Measurements from ENCODE around the gene POLR1G. TPM values are rescaled to one million over a fixed set of nuclear protein-coding genes. Genes with fewer than 3 reads are reported as not detected.

The POLR1G gene
- total RNA-seq, 4 donors from 2014 or later, result 1.3 to 9.1 (median 4.2) TPM

- DNase-seq, result no peak
- Histone ChIP-seq H3K9me3 (no peaks in the 10 kb centered on the region), H3K4me1 (peaks cover 14 to 17% of the 10 kb centered on the region in 2 donors), H3K27me3 (no peaks in the 10 kb centered on the region), H3K4me3 (replicated peaks in 1 of 3) (no peak overlapping the region), H3K27ac (peak overlapping the region in 2 of 3 donors; percentile 93 to 96), H3K36me3 (no peaks in the 10 kb centered on the region)
- 75 to 84% methylated on average over 2 of the region's 2 CpGs for WGBS, 2 donors
- intact Hi-C loops (cut with DNase I), result no loop called here
- TF ChIP-seq CTCF (IDR thresholded peaks at IDR 0.05), result no peak
- no peak for TF ChIP-seq POLR2A (IDR thresholded peaks at IDR 0.05)
Observed at GRCh38 chr19:45442408-45442777, 35.9 kb downstream of the POLR1G start.

DNA sequence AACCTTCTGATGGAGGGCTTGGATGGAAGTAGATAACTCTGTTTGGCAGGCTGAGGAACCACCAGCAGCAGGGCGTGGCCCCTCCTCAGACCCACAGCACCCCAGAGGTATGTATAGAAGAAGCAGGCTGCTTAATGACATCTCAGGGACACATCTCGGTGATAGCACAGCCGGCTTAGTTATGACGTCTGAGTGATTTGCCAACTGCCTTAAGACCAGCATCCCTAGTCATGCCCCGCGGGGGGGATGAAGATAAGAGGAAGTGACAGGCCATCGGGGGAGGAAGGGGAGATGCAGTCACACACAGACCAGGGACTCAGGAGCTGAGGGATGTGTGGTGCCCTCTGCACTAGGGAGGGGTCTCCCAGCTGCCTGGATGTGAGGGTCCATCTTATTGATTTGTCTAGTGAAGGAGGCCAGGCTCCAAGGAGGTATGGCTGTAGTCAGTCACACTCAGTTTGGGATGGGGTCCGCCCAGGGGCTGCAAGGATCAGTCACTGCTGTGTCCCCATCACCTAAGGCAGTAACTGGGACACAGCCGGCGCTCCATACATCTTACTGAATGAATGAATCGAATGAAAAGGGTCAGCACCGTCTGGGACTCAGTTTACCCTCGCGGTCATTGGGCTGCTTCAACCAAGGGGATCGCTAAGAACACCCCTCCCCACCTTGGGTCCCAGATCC, 36.5 kb downstream of the POLR1G start:
- WGBS, 2 donors, result 13 to 17% methylated on average over 13 to 14 of the region's 15 CpGs
- intact Hi-C loops (cut with DNase I), result no loop called here
- DNase-seq, result peak in 1 of 2 donors; percentile 36

GRCh38 chr19:45443462-45444317, 37.2 kb downstream of the POLR1G start:
- Histone ChIP-seq H3K4me1 (peaks cover 14 to 17% of the 10 kb centered on the region in 2 donors), H3K4me3 (replicated peaks in 1 of 3) (peak overlapping the region in 2 of 3 donors; percentile 31 to 40), H3K9me3 (no peaks in the 10 kb centered on the region), H3K36me3 (no peaks in the 10 kb centered on the region), H3K27me3 (no peaks in the 10 kb centered on the region), H3K27ac (peak overlapping the region; percentile 93 to 97 (median 96))
- DNase-seq, result peak; percentile 98
- 1% methylated on average over 30 to 46 of the region's 49 CpGs for WGBS, 2 donors
- intact Hi-C loops (cut with DNase I), result no loop called here
- peak in 1 of 6 experiments; percentile 7 for TF ChIP-seq CTCF (IDR thresholded peaks at IDR 0.05)
- peak in 1 of 2 donors; percentile 88 for TF ChIP-seq POLR2A (IDR thresholded peaks at IDR 0.05)

More for the DNA sequence above, 36.5 kb downstream of the POLR1G start:
- Histone ChIP-seq H3K4me1 (peaks cover 14 to 17% of the 10 kb centered on the region in 2 donors), H3K27ac (peak overlapping the region; percentile 93 to 97 (median 96)), H3K27me3 (no peaks in the 10 kb centered on the region), H3K9me3 (no peaks in the 10 kb centered on the region), H3K36me3 (no peaks in the 10 kb centered on the region), H3K4me3 (replicated peaks in 1 of 3) (no peak overlapping the region)
- TF ChIP-seq POLR2A (IDR thresholded peaks at IDR 0.05), result no peak
- TF ChIP-seq CTCF (IDR thresholded peaks at IDR 0.05), result no peak

DNA sequence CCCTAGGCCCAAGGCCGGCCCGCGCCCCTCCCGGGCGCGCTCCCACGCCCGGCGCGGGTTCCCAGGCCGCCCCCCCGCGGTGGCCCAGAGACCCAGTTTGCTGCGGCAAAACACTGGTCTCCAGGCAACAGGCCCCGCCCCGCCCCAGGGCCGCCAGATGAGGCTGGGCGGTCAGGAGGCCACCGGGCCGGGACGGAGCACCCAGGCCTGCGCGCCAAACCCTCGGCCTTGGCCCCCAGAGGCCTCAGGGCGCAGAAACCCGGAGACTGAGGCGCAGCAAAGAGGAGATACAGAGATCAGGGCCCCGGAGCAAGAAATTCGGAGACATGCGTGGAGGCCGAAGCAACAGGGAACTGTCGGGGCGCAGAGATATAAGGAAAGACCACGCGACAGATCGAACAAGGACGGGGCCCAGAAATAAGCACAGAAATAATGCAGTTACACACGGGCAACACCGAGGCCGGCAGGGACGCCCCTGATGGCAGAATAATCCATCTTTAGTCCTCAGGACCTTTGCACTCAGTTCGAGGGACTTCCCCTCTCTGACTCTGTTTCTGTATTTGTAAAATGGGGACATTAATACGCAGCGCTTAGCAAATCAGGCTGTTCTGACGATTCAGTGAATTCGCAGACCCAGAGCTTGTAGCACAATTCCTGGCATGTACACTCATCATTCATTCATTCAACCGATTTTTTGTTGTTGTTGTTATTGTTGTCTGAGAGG, 38.0 kb downstream of the POLR1G start:
- Histone ChIP-seq H3K27me3 (no peaks in the 10 kb centered on the region), H3K27ac (peak overlapping the region; percentile 93 to 97 (median 96)), H3K9me3 (no peaks in the 10 kb centered on the region), H3K36me3 (no peaks in the 10 kb centered on the region), H3K4me3 (replicated peaks in 1 of 3) (peak overlapping the region in 1 of 3 donors; percentile 40), H3K4me1 (peaks cover 14 to 21% of the 10 kb centered on the region in 2 donors)
- TF ChIP-seq POLR2A (IDR thresholded peaks at IDR 0.05), result peak in 1 of 2 donors; percentile 48
- no peak for TF ChIP-seq CTCF (IDR thresholded peaks at IDR 0.05)
- intact Hi-C loops (cut with DNase I), result no loop called here
- WGBS, 2 donors, result 28 to 35% methylated on average over 22 to 27 of the region's 47 CpGs
- DNase-seq, result peak; percentile 97 to 98

All from thyroid gland (tissue), 4 donors.